IgD-negative memory B cell (primary cell): ENCODE results near the gene WFDC8. TPM values are rescaled to one million over a fixed set of nuclear protein-coding genes. Genes with fewer than 3 reads are reported as not detected.
"Not testable (repeated sequence)": the region's sequence is repeated elsewhere in the genome, so short reads cannot be mapped to it uniquely, and the experiment has no call there.

Source experiments
- H3K27ac Mint-ChIP-seq, 3 donors: one replicate each; pipeline ENCODE4 v1.8.0; 2020 to 2022; ENCODE audit warnings: mild to moderate bottlenecking in 3 of 3, mixed read lengths in 3 of 3, moderate library complexity in 1 of 3
- H3K27me3 Mint-ChIP-seq: one replicate; pipeline ENCODE4 v1.8.0; 2021; ENCODE audit warnings: mixed read lengths
- H3K36me3 Mint-ChIP-seq: one replicate; pipeline ENCODE4 v1.8.0; 2020; ENCODE audit warnings: mild to moderate bottlenecking, mixed read lengths
- H3K4me1 Mint-ChIP-seq, 3 donors: one replicate each; pipeline ENCODE4 v1.8.0; 2020 to 2022; ENCODE audit warnings: mixed read lengths in 3 of 3, mild to moderate bottlenecking in 1 of 3
- H3K4me3 Mint-ChIP-seq, 4 donors: one replicate each; pipeline ENCODE4 v1.8.0; 2020 to 2022; ENCODE audit warnings: mild to moderate bottlenecking in 4 of 4, mixed read lengths in 4 of 4, moderate library complexity in 3 of 4
- H3K9me3 Mint-ChIP-seq, 3 donors: one replicate each; pipeline ENCODE4 v1.8.0; 2020 to 2021; ENCODE audit warnings: mixed read lengths in 3 of 3, mild to moderate bottlenecking in 1 of 3
- polyA plus RNA-seq: library from polyadenylated mRNA; unstranded; fragments of 300-500 nt; fragmentation: Illumina TruSeq; gene quantifications from one replicate; pipeline ENCODE4 v1.2.3, GENCODE V29; 2021

WFDC8 gene
- not detected for polyA plus RNA-seq

DNA sequence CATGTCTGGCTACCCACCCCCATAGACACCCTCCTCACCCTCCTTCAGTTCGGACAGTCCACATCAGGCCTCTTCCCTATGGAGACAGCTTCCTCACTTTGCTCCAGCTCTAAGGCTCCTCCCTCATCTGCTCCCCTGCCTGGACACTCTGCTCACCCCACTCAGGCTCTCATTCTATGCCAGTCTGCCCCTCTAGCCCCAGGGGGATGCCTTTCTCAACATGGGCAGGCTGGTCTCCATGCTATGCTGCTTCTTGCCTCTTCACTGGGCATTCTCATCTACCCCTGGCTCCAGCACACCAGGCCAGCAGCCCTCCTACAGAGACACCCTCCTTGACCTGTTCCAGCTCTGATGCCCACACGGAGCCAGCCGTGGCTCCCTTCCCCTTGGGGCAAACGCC is at the start of gene WFDC8:
WFDC8 (minus strand) TSS at position 101 of the 400 bp plus-strand sequence; CDS start at position 64, 37 bp downstream.
- H3K27ac Mint-ChIP-seq = no peak within 1 kb of the TSS
- peaks cover 3% of the 10 kb centered on the region for H3K27me3 Mint-ChIP-seq
- no peaks in the 10 kb centered on the region for H3K36me3 Mint-ChIP-seq
- no peaks in the 10 kb centered on the region for H3K9me3 Mint-ChIP-seq
- no peak within 1 kb of the TSS for H3K4me3 Mint-ChIP-seq
- H3K4me1 Mint-ChIP-seq = no peaks in the 10 kb centered on the region

DNA sequence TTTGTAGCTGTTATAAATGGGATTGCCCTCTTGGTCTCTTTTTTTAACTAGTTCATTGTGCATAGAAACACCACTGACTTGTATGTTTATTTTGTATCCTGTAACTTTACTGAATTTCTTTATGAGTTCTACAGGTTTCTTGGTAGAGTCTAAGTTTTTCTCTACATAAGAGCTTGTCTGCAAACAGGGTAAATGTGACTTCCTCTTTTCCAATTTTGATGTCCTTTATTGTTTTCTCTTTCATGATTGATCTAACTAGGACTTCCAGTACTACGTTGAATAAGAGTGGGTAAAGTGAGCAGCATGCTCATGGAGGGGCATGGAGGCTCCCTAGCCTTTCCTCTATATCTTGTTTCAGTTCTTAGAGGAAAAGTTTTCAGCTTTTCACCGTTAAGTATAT is 47.5 kb upstream of the WFDC8 start:
- H3K27me3 Mint-ChIP-seq = peaks cover 12% of the 10 kb centered on the region
- H3K4me3 Mint-ChIP-seq = no peak overlapping the region
- H3K4me1 Mint-ChIP-seq = peaks cover 0 to 3% (median 0%) of the 10 kb centered on the region in 3 donors
- peaks cover 0 to 12% (median 3%) of the 10 kb centered on the region in 3 donors for H3K9me3 Mint-ChIP-seq
- H3K27ac Mint-ChIP-seq = no peak overlapping the region
- H3K36me3 Mint-ChIP-seq = no peaks in the 10 kb centered on the region

DNA sequence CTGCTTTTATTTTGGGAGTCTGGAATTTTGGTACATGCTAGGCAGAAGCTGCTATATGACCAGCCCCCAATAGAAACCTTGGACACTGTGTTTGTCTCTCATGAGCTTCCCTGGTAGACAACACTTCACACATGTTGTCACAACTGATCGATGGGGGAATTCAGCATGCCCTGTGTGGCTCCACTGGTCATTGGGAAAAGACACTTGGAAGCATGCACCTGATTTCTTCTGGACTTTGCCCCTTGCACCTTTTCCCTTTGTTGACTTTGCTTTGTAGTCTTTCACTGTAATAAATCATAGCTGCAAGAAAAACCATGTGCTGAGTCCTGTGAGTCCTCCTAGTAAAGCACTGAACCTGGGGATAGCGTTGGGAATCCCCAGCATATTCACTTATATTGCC is 42.5 kb upstream of the WFDC8 start:
- Mint-ChIP-seq H3K36me3 (peaks cover 3% of the 10 kb centered on the region), H3K27ac (no peak overlapping the region), H3K4me3 (no peak overlapping the region), H3K9me3 (peaks cover 0 to 16% (median 3%) of the 10 kb centered on the region in 3 donors), H3K27me3 (peaks cover 4% of the 10 kb centered on the region), H3K4me1 (peaks cover 0 to 1% (median 0%) of the 10 kb centered on the region in 3 donors)

DNA sequence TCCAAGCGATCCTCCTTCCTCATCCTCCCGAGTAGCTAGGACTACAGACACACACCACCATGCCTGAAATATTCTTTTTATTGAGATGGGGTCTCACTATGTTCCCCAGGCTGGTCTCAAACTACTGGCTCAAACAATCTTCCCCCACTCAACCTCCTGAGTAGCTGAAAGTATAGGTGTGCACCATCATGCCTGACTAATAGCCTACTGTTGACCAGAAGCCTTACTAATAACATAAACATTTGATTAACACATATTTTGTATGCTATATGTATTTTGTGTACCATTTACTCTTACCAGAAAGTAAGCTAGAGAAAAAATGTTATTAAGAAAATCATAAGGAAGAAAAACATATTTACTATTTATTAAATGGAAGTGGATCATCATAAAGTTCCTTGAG is 38.5 kb upstream of the WFDC8 start:
- H3K27me3 Mint-ChIP-seq = no peaks in the 10 kb centered on the region
- H3K36me3 Mint-ChIP-seq = peaks cover 3% of the 10 kb centered on the region
- H3K4me3 Mint-ChIP-seq = no peak overlapping the region
- H3K9me3 Mint-ChIP-seq = peaks cover 0 to 5% (median 2%) of the 10 kb centered on the region in 3 donors
- H3K4me1 Mint-ChIP-seq = peaks cover 0 to 1% (median 0%) of the 10 kb centered on the region in 3 donors
- H3K27ac Mint-ChIP-seq = no peak overlapping the region

DNA sequence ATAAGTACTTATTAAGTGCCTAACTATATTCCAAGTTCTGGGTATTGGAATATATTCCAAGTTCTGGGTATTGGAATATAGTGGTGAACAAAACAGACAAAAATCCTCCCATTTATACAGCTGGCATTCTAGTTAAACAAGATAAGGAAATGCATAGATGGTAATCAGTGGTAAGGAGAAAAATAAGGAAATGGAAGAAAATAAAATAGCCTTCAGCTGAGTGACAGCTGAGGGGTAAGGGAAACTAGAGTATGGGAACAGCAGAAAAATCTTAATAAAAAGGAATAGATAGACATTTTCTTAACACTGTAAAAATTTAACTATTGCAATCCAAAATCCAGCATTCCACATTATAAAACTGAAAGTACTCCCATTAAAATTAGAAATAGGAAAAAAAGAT is 33.2 kb upstream of the WFDC8 start:
- no peaks in the 10 kb centered on the region for H3K4me1 Mint-ChIP-seq
- H3K27me3 Mint-ChIP-seq = peaks cover 5% of the 10 kb centered on the region
- no peak overlapping the region for H3K27ac Mint-ChIP-seq
- H3K36me3 Mint-ChIP-seq = peaks cover 4% of the 10 kb centered on the region
- peaks cover 2 to 13% (median 4%) of the 10 kb centered on the region in 3 donors for H3K9me3 Mint-ChIP-seq
- H3K4me3 Mint-ChIP-seq = no peak overlapping the region

DNA sequence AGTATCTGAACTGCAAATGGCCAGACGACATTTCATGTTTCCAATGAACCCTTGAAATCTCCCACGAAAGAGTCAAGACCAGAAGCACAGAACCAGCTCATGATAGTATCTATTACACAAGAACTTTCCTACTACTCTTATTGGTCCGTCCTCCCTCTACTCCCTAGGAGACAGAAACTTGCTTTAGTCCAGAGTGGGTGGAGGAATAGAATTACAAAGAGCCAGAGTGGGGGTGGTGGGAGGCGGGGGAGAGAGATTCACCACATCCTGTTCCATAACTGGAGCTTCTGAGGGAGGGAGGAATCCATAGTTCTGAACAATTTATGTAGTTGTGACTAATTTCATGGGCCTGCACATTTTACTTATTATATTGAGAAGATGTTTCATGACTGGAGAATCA is 32.0 kb upstream of the WFDC8 start:
- Mint-ChIP-seq H3K4me1 (no peaks in the 10 kb centered on the region), H3K4me3 (no peak overlapping the region), H3K27me3 (peaks cover 9% of the 10 kb centered on the region), H3K27ac (no peak overlapping the region), H3K9me3 (peaks cover 2 to 16% (median 10%) of the 10 kb centered on the region in 3 donors), H3K36me3 (peaks cover 6% of the 10 kb centered on the region)

DNA sequence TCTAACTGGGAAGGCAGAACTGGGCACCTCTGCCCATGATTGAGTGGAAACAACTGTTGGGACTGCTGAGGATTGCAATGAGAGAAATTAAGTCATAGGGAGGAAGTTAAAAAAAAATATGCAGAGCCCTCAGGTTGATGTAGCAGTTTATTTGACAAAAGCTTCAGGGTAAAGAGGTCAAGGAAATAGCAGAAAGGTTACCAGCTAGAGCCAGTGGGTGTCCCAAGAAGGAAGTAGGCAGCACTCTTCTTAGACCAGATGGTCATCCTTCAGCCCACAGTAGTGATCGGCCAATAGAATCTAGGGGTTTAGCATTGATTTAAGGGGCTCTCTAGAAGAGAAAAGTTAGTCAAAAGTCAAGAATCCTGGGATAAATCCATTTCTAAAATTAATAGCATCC is 28.7 kb upstream of the WFDC8 start:
- H3K4me1 Mint-ChIP-seq = no peaks in the 10 kb centered on the region
- no peak overlapping the region for H3K27ac Mint-ChIP-seq
- H3K4me3 Mint-ChIP-seq = no peak overlapping the region
- peaks cover 6% of the 10 kb centered on the region for H3K36me3 Mint-ChIP-seq
- peaks cover 14% of the 10 kb centered on the region for H3K27me3 Mint-ChIP-seq
- H3K9me3 Mint-ChIP-seq = peaks cover 10 to 19% (median 16%) of the 10 kb centered on the region in 3 donors

DNA sequence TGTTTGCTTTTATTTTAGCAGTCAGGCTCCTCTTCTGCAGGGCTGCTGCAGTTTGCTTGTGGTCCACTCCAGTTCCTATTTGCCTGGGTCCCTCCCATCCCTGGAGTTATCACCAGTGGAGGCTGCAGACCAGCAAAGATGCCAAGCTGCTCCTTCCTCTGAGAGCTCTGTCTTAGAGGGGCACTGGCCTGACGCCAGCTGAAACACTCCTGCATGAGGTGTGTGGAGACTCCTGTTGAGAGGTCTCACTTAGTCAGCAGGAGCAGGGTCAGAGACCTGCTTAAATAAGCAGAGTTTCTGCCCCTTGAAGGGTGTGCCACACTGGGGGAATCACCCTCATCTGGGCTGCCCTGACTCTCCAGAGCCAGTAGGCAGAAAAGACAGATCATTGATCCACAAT is 16.2 kb upstream of the WFDC8 start:
- H3K27me3 Mint-ChIP-seq = peaks cover 12% of the 10 kb centered on the region
- no peaks in the 10 kb centered on the region for H3K9me3 Mint-ChIP-seq
- H3K4me3 Mint-ChIP-seq = no peak overlapping the region
- H3K27ac Mint-ChIP-seq = no peak overlapping the region
- peaks cover 0 to 1% (median 1%) of the 10 kb centered on the region in 3 donors for H3K4me1 Mint-ChIP-seq
- no peaks in the 10 kb centered on the region for H3K36me3 Mint-ChIP-seq

DNA sequence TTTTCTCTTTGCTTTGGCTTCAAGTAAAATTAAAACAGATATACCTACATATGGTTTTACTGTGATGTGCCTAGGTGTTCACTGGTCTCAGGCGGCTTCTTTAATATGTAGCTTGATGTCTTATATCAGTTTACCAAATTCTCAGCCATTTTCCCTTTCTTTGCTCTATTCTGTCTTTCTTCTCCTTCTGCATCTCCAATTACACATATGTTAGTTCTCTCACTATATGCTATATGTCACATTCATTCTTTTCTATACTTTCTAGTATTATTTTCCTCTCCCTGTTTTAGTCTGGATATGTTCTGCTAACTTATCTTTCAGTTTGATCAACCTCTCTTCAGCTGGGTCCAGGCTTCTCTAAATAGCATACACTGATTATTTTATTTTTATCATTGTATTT is 14.4 kb upstream of the WFDC8 start:
- Mint-ChIP-seq H3K4me1 (peaks cover 0 to 1% (median 1%) of the 10 kb centered on the region in 3 donors), H3K9me3 (no peaks in the 10 kb centered on the region), H3K36me3 (no peaks in the 10 kb centered on the region), H3K4me3 (no peak overlapping the region), H3K27me3 (peaks cover 8% of the 10 kb centered on the region), H3K27ac (no peak overlapping the region)

DNA sequence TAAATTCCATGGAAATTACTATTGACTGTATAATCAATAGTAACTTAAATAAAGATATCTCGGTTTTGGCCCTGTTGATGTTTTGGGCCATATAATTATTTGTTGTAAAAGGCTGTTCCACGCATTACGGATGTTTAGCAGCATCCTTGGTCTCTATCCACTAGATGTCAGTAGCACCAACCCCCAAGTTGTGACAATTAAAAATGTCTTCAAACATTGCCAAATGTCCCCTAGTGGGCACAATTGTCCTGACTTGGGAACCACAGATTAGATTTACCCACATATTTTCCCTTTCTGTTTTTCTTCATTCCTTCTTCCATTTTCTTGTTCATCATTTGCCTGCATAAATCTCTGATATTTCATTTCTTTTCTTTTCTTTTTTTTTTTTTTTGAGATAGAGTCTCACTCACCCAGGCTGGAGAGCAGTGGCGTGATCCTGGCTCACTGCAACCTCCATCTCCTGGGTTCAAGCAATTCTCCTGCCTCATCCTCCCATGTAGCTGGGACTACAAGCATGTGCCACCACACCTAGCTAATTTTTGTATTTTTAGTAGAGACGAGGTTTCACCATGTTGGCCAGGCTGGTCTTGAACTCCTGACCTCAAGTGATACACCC is 13.6 kb upstream of the WFDC8 start:
- Mint-ChIP-seq H3K9me3 (no peaks in the 10 kb centered on the region), H3K27me3 (peaks cover 5% of the 10 kb centered on the region), H3K4me3 (no peak overlapping the region), H3K36me3 (no peaks in the 10 kb centered on the region), H3K27ac (no peak overlapping the region), H3K4me1 (peaks cover 0 to 1% (median 1%) of the 10 kb centered on the region in 3 donors)

DNA sequence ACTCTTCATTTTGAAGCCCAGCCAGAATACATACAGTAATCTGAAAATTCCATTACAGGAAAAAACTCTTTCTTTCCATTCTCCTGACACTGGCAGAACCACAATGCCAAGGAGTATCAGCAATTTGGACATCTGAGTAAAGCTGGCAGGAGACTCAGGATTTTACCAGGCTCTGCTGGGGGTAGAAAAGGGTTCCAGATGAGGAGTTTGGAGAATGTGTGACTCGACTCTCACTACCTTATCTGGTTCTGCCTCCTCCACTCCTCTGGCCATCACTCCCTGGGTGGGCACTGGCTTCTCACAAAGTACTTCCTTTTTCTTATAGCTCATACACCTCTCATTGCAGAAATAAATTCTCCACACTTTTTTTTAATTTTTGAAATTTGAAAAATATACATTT is 10.6 kb upstream of the WFDC8 start:
- no peak overlapping the region for H3K4me3 Mint-ChIP-seq
- no peaks in the 10 kb centered on the region for H3K9me3 Mint-ChIP-seq
- no peak overlapping the region for H3K27ac Mint-ChIP-seq
- H3K36me3 Mint-ChIP-seq = no peaks in the 10 kb centered on the region
- peaks cover 0 to 1% (median 1%) of the 10 kb centered on the region in 3 donors for H3K4me1 Mint-ChIP-seq
- peaks cover 3% of the 10 kb centered on the region for H3K27me3 Mint-ChIP-seq

DNA sequence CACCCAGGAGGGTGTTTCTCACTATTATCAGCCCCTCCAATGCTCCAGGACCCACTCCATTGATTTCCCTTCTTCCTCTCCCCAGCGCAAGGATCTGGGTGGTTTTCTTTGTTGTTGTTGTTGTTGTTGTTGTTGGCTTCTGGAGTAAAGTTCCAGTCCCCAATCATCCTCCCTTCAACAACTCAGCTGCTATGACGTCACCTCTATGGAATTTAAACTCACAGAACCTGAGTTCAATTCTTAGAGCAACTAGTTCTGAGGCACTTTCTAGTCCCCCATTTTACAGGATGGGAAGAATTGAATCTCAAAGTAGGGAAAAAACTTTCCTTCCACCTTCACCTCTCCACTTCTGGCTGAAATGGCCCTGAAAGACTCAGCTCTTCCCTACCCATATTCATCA is 9.7 kb upstream of the WFDC8 start:
- H3K36me3 Mint-ChIP-seq = no peaks in the 10 kb centered on the region
- no peak overlapping the region for H3K27ac Mint-ChIP-seq

DNA sequence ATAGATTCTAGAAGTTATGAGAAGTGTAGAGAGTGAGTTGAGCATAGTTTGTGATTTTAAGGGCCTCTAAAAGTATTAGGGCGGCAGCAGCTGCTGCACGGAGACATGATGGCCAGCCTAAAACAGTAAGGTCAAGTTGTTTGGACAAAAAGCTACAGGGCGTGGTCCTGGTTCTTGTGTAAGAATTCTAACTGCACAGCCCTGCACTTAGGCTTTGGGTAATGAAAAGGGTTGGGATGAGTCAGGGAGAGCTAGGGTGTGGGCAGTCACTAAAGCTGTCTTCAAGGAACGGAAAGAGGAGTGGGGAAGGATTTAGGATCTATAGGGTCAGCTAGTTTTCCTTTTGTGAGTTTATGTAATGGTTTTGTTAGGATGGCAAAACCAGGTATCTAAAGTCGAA is 6.9 kb upstream of the WFDC8 start:
- not testable (repeated sequence) for H3K9me3 Mint-ChIP-seq, H3K4me3 Mint-ChIP-seq, H3K36me3 Mint-ChIP-seq, H3K27me3 Mint-ChIP-seq, H3K4me1 Mint-ChIP-seq, H3K27ac Mint-ChIP-seq

More for the DNA sequence above, 9.7 kb upstream of the WFDC8 start:
- H3K4me3 Mint-ChIP-seq = no peak overlapping the region
- peaks cover 0 to 1% (median 1%) of the 10 kb centered on the region in 3 donors for H3K4me1 Mint-ChIP-seq
- no peaks in the 10 kb centered on the region for H3K9me3 Mint-ChIP-seq
- peaks cover 3% of the 10 kb centered on the region for H3K27me3 Mint-ChIP-seq

DNA sequence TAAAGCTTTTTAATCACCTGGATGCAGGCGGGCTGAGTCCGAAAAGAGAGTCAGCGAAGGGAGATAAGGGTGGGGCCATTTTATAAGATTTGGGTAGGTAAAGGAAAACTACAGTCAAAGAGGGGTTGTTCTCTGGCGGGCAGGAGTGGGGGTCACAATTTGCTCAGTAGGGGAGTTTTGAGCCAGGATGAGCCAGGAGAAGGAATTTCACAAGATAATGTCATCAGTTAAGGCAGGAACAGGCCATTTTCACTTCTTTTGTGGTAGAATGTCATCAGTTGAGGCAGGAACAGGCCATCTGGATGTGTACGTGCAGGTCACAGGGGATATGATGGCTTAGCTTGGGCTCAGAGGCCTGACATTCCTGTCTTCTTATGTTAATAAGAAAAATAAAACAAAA is 5.2 kb upstream of the WFDC8 start:
- H3K27ac Mint-ChIP-seq, H3K36me3 Mint-ChIP-seq, H3K4me1 Mint-ChIP-seq, H3K9me3 Mint-ChIP-seq, H3K27me3 Mint-ChIP-seq, H3K4me3 Mint-ChIP-seq: not testable (repeated sequence)

DNA sequence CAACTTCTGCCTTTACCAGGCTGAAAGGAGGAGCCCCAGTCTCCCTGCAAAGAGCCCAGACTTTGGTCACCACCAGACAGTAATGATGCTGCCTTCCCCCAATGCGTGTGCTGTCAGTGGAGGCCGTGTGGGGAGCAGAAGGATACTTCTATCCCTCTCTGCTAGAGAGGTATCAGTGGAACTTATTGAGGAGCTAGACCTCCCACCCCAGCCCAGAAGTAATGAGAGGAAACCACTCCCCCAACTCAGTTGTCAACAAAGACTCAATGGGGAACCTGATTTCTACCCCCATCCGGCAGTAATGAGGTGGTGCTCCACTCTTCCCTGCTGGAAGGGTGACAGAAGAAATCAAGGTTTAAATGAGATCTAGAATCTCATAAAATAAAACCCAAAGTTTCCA is 4.4 kb upstream of the WFDC8 start:
- H3K36me3 Mint-ChIP-seq = no peaks in the 10 kb centered on the region
- H3K9me3 Mint-ChIP-seq = no peaks in the 10 kb centered on the region
- H3K4me1 Mint-ChIP-seq = no peaks in the 10 kb centered on the region
- H3K27me3 Mint-ChIP-seq = peaks cover 1% of the 10 kb centered on the region
- H3K4me3 Mint-ChIP-seq = no peak overlapping the region
- no peak overlapping the region for H3K27ac Mint-ChIP-seq

DNA sequence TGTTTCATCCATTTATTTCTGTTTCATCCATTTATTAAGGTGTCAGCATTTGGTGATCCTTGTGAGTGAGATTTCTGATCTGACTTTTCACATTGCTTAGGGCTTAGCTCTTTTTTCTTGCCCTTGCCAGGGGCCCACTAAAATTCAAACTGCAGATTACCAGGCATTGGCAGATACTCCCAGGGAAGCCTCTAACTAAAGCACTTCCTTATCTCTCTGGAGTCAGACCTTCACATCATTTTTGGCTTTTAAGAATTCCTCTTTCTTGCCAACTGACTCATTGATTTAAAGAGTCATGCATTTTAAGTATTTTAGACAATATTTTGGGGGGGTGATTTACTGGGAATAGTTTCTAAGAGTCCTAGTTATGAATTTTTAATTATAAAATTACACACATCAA is 2.6 kb upstream of the WFDC8 start:
- Mint-ChIP-seq H3K27ac (no peak overlapping the region), H3K27me3 (peaks cover 3% of the 10 kb centered on the region), H3K9me3 (no peaks in the 10 kb centered on the region), H3K36me3 (no peaks in the 10 kb centered on the region), H3K4me1 (no peaks in the 10 kb centered on the region), H3K4me3 (no peak overlapping the region)
